PC-9 (cell line): ENCODE measurements around the gene CTNND2.

Experiments used
- EZH2 ChIP-seq: fragments of 200-600 bp; sonication (generic); IDR thresholded peaks from 2 replicates; pipeline ENCODE4 v1.8.0; 2017; ENCODE audit warnings: antibody characterized with exemption, low read depth
- TF ChIP-seq, protein P1 (sequence below): fragments of 200-600 bp; sonication (generic); conservative IDR thresholded peaks from 2 replicates; pipeline ENCODE4 v1.6.1; 2017; ENCODE audit warnings: mixed run types, antibody characterized with exemption, mild to moderate bottlenecking, moderate library complexity

GRCh38 chr5:11640158-11640873 lies 263.9 kb downstream of the CTNND2 start:
- TF ChIP-seq, protein P1, sequence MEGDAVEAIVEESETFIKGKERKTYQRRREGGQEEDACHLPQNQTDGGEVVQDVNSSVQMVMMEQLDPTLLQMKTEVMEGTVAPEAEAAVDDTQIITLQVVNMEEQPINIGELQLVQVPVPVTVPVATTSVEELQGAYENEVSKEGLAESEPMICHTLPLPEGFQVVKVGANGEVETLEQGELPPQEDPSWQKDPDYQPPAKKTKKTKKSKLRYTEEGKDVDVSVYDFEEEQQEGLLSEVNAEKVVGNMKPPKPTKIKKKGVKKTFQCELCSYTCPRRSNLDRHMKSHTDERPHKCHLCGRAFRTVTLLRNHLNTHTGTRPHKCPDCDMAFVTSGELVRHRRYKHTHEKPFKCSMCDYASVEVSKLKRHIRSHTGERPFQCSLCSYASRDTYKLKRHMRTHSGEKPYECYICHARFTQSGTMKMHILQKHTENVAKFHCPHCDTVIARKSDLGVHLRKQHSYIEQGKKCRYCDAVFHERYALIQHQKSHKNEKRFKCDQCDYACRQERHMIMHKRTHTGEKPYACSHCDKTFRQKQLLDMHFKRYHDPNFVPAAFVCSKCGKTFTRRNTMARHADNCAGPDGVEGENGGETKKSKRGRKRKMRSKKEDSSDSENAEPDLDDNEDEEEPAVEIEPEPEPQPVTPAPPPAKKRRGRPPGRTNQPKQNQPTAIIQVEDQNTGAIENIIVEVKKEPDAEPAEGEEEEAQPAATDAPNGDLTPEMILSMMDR: no peak
- no peak for TF ChIP-seq EZH2
